Dedifferentiated amniotic fluid mesenchymal stem cell (primary cell): ENCODE measurements around the gene TAOK1.
A peak's percentile ranks its signal among the peaks of the same experiment; 100 is the strongest.
"Not testable (repeated sequence)": the region's sequence is repeated elsewhere in the genome, so short reads cannot be mapped to it uniquely, and the experiment has no call there.

Experiments
- DNase-seq: peaks from one replicate; pipeline ENCODE4 v3.0.0-alpha.2; 2016; ENCODE audit errors: extremely low spot score

TAOK1 gene

DNA sequence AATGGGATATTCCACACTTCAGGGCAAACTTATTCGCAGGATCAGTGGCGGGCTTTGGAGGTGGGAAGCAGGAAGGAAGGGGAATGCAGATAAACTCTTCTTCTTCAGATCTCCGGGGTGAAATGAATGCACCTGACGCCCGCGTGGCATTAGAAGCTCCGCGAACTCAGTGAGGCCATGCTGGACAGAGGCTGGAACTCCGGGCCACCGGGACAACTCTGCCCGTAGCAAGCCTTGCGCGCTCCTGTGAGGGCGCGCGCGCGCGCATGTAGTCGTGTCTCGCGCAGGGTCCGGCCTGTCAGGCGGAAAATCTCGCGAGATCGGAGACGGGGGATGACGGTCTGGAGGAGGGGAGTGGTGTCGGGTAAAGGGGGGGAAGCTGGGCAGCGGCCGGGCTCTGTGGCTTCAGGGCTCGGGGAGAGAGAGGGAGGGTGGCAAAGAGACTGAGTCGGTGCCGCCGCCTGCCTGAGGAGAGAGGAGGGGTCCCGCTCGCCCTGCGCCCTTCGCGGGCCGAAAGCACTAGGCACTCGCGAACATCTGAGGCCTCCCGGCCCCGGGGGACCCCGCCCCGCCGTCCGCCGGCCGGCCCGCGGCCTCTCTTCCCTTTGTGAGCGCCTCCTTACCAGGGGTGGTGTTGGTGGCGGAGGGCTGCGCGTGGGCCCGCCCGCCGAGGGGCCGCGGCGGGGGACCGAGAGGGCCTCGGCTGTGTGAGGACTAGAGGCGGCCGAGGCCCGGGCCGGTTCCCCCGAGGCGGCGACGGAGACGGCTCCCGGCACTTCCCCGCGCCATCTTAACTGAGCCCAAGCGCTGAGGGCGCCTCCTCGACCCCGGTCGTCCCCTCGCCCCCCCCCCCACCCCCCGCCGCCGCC lies at the start of gene TAOK1:
Gene TAOK1, plus strand, starts transcription at position 382 of the 869 bp plus-strand sequence. CDS start 61,186 bp downstream, outside the sequence.
- peak; percentile 96 for DNase-seq

DNA sequence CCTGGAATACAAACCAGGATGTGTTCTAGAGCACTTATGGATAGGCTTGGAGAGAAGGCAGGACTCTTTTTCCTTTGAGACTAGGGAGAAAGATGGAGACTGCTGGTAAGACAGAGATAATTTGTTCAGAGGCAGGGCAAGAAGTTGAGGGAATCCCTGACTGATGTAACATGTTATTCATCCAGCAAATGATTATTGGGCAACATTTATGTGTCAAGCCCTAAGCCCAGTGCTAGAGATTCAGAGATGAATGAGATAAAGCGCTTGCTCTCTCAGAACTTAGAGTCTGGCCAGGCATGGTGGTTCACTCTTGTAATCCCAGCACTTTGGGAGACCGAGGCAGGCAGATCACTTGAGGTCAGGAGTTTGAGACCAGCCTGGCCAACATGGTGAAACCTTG lies 48.4 kb upstream of the TAOK1 start:
- no peak for DNase-seq

DNA sequence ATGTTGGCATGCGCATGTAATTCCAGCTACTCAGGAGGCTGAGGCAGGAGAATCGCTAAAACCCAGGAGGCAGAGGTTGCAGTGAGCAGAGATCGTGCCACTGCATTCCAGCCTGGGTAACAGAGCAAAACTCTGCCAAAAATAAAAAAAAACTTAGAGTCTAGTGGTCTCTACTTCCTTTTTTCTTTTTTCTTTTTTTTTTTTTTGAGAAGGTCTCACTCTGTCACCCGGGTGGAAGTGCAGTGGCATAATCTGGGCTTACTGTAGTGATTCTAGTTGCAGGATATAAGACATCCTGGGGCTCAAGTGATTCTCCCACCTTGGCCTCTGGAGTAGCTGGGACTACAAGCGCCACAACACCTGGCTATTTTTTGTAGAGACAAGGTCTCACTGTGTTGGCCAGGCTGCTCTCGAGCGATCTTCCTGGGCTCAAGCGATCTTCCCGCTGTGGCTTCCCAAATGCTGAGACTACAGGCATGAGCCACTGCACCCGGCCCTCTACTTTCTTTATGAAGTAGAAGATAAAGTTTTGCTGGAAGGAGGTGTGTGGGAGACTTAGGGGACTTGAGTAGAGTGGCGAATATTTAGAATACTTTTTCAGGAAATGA lies 47.9 kb upstream of the TAOK1 start:
- DNase-seq, result no peak

DNA sequence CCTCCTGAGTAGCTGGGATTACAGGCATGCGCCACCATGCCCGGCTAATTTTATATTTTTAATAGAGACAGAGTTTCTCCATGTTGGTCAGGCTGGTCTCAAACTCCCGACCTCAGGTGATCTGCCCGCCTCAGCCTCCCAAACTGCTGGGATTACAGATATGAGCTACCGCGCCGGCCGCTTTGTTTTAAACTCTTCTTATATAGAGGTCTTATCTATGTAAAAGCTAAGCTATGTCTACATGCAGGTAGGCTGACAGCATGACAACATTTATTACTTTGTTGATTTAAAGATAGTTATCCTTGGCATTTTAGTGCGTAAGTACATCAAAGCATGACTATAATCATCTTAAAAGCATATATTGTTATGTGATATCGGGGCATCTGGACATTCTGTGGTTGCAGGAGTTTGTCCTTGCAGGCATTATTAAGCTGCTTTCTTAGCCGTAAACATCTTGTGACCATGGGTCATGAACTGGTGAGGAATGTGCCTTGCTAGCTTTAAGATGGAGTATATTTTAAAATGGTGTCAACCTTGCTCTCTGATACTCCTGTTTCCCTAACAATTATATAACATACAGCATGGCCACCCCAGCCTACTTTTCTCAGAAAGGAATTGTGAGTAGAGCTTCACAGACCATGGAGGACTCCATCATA lies 45.8 kb upstream of the TAOK1 start:
- DNase-seq, result no peak

DNA sequence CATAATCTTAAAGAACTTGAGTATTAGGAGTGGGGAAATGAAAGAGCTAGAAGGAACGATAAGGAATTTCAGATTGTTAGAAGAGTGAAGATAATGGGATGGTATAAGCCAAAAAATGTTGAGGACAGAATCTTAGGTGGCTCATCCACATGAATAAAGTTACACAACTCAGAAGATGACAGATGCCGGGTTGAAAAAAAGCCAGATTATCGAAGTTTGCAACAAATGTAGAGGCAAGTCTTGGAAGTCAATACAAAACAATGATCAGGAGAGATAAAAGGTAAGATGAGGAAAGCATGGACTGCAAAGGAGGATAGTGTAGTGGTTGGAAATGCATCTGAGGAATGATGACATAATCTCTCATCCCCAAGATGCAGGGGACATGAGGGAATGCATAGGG lies 45.1 kb upstream of the TAOK1 start:
- no peak for DNase-seq

DNA sequence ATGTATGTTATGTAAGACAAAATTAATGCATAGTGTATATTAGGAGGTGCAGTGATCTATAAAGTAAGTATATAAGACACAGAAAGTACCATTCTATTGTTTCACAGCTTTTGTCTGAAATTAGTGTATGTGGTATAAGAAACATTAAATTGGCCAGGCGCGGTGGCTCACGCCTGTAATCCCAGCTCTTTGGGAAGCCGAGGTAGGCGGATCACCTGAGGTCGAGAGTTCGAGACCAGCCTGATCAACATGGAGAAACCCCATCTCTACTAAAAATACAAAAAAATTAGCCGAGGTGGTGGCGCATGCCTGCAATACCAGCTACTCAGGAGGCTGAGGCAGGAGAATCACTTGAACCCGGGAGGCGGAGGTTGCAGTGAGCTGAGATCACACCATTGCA lies 44.7 kb upstream of the TAOK1 start:
- DNase-seq, result not testable (repeated sequence)

DNA sequence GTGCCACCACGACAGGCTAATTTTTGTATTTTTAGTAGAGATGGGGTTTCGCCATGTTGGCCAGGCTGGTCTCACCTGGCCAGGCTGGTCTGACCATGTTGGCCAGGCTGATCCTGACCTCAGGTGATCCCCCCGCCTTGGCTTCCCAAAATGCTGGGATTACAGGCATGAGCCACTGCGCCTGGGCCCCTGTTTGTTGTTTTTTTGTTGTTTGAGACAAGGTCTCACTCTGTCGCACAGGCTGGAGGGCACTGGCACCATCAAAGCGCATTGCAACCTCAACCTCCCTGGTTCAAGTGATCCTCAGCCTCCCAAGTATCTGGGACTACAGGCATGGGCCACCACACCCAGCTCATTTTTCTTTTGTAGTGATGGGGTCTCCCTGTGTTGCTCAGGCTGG lies 43.7 kb upstream of the TAOK1 start:
- no peak for DNase-seq

DNA sequence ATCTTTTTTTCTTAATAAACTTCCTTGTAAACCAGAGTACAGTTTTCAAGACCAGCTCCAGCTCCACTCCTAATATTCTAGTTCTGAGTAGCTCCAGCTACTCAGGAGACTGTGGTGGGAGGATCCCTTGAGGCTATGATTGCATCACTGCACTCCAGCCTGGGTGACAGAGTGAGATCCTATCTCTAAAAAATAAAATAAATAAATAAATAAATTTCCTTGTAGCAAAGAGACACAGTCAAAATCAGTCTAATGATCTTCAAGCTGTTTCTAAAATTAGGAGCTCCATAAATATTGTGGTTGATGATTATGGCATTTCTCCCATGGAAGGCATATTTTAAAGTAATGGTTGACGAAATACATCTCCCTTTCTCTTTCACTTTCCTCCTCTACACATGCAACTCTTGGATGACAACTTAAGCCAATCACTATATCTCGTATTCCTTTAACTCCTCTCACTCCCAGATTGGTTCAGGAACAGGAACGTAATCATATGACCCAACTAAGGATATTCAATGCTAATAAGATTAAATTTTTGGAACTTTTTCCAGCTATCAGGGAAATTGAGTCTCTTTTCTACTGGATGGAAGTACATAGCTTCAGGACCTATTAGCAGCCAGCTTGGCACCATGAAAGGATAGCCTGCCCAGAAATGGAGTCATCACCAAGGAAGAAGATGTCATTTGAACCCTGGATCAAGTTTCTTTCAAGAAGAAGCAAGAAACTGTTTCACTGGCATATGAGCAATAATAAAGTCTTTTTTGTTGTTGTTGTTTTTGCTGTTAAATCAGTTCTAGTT lies 42.1 kb upstream of the TAOK1 start:
- peak; percentile 38 for DNase-seq

DNA sequence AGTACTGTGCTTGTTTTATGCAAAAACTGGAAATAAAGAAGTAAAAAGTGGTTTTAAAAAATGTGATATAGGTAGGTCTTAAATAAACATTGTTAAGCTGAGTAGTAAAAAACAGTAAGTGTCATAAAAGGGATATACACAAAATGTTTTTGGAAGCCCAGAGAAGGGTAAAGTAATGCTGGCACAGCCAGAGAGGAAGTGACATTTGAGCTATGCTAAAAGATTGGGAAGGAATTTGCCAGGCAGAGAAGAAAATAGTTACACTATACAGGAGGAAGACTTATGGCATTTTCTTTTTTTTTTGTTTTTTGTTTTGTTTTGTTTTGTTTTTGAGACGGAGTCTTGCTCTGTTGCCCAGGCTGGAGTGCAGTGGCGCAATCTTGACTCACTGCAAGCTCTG lies 40.8 kb upstream of the TAOK1 start:
- no peak for DNase-seq

DNA sequence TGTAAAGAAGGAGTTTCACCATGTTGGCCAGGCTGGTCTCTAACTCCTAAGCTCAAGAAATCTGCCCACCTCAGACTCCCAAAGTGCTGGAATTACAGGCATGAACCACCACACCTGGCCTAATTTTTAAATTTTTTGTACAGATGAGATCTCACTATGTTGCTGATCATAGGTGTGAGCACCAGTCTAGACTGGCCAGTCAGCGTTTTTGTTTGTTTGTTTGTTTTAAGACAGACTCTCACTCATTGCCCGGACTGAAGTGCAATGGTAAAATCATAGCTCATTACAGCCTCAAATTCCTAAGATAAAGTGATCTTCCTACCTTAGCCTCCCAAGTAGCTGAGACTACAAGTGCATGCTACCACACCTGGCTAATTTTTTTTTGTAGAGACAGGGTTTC lies 38.0 kb upstream of the TAOK1 start:
- DNase-seq, result no peak

DNA sequence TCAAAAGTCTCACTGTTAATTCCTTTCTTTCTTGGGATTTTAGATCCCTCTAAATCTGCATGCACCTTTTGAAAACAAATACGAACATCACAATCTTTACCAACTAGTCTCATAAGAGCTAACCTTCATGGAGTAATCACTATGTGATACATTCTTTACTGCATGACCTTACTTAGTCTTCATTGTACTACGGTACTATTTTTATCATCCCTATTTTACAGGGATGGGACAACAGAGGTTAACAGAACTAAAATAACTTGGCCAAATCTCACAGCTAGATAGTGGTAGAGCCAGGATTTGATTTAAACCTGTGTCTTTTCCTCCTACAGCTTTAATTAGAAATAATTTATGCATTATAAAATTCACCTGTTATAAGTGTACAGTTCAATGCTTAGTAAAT lies 32.9 kb upstream of the TAOK1 start:
- DNase-seq, result no peak

DNA sequence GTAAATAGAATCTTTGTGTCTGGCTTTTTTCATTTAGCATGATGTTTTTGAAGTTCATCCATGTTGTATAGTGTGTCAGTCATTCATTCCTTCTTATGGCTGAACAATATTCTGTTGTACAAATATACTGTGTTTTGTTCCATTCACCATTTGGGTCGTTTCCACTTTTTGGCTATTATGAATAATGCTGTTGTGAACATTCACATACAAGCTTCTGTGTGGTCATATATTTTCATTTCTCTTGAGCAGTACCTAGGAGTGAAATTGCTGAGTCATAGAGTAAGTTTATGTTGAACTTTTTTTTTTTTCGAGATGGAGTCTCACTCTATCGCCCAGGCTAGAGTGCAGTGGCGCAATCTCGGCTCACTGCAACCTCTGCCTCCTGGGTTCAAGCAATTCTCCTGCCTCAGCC lies 32.3 kb upstream of the TAOK1 start:
- no peak for DNase-seq

DNA sequence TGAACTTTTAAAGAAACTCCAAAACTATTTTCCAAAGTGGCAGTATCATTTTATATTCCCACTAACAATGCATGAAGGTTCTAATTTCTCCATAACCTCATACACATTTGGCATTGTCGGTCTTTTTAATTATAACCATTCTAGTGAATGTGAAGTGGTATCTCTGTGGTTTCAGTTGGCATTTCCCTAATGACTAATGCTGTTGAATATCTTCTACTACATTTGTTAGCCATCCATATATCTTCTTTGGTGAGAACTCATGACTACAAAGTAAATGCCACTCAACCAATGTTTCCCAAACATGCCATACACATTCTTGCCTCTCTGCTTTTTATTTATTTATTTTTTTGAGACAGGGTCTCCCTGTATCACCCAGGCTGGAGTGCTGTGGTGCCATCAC lies 31.7 kb upstream of the TAOK1 start:
- no peak for DNase-seq

DNA sequence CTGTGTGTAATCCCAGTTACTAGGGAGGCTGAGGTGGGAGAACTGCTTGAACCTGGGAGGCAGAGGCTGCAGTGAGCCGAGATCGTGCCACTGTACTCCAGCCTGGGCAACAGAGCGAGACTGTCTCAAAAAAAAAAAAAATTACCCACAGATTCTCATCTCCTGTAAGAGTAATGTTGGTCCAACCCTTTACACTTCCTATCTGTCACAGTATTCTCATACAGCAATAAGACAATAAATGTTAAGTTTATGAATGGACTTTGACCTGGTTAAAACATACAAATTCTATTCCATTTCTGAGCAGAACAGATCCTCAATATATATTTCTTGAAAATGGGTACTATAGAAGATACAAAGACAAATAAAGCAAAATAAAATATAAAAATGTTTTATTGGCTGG lies 30.4 kb upstream of the TAOK1 start:
- DNase-seq, result no peak

DNA sequence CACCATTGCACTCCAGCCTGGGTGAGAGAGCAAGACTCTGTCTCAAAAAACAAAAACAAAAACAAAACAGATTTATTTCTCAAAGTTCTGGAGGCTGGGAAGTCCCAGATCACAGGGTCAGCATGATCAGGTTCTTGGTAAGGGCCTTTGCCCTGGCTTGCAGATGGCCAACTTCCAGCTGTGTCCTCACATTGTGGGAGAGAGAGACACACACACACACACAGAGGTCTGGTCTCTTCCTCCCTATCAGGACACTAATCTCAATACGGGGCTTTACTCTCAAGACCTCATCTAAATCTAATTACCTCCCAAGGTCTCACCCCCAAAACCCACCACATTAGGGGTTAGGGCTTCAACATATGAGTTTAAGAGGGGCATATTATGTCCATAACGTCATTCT lies 26.4 kb upstream of the TAOK1 start:
- no peak for DNase-seq

DNA sequence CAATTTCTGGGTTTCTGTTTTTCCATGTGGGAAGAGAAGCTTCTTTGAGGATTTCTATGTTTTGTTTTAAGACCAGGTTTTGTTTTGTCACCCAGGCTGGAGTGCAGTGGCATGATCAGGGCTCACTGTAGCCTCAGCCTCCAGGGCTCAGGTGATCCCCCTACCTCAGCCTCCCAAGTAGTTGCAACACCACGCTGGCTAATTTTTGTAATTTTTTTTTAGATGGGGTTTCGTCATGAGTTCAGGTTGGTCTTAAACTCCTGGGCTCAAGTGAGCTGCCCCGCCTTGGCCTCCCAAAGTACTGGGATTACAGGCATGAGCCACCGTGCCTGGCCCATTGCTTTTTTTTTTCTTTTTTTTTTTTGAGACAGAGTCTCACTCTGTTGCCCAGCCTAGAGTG lies 25.5 kb upstream of the TAOK1 start:
- no peak for DNase-seq

DNA sequence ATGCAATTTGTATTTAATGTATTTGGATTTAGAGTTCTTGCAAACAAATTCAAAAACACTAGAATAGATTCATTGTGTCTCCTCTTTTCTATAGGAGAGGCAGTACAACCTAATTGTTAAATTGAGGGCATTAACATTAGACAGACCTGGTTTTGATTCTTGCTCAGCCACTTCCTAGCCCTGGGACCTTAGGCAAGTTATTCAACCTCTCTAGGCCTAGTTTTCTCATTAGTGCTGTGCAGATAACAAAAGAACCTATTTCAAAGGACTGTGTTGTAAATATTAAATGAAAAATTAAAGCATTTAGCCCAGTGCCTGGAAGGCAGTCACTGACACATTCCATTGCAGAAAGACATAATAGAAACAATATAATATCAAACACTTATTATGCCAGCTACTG lies 22.0 kb upstream of the TAOK1 start:
- DNase-seq, result no peak

DNA sequence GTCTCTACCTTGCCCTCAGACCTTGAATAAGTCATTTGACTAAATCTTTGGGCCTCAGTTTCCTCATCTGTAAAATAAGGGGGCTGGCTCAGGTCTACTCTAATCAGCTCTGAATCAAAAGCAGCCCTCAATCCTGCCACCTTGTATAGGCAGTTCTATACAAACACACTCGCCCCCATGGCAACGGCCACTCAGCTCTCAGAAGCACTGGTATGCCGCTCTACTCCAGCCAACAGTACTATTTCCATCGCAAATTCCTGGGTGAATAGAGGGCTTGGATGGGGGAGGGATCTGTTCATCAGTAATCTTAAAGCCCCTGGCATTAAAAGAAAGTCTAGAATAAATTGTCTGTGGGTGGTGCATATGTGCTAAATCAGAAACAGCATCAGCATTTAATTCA lies 21.2 kb upstream of the TAOK1 start:
- no peak for DNase-seq

DNA sequence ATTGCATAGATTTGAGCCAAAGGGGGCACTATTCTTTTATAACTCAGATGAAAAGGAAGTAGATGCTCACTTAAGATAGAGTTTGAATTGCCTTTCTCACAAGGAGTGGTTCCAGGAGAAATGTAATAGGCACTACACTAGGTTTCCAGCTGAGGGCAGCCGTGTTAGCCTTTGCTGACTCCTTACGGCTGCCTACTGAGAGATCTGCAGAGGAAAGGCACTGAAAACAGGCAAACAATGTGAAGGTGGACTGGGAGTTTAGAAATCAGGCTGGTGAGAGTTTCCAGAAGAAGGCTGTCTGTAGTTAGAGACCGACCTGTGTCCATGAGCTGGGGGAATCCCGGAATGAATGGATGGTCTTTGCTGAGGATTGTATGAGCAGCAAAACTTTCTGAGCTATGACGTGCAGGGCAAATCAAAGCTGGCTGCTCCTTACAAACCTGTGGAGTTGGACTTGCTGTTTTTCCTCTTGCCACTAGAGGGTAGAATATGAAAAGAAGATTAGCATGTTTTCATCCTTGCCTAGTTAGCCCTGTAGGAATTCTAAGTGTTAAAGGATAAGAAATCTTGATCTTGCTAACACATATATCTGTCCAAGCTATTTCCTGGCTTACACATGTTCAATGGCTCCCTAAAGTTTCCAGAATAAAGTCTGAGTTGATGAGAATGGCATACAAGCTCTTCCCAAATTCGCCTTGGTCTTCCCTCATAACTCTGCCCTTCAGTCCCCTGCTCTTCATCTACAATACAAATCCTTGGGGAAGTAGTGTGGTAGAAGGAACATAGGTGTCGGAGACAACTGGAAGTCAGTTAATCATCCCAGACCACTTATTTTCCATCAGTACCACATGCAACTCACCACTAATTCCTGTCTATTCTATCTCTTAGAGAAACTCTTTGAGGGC lies 20.1 kb upstream of the TAOK1 start:
- peak; percentile 91 for DNase-seq

DNA sequence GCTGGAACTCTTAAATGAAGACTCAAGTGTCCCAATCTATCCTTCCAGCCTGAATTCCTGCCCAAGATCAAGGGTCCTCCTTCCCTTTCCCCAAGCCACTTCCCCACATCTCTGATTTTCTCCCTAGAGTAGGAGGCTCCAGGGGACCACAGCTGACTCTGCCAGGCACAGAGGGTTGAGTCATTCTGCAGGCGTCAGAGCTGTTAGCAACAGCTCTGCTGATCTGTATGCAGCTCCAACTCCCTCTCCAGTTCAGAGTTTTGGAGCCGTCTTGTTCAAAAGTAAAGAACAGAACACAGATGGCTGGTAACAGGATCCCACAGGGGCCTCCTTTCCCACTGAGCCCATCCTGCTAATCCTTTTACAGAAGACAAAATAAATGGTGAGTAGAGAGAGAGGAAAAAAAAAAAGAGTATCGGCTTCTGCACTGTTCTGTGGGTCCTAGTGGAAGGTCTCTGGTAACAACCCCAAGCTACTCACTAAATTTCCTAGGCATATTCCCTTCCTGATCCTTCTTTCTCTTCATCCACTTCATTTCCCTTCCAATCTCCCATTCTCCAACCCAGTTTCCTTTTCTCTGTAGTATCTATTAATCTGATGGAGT lies 13.4 kb upstream of the TAOK1 start:
- peak; percentile 78 for DNase-seq

DNA sequence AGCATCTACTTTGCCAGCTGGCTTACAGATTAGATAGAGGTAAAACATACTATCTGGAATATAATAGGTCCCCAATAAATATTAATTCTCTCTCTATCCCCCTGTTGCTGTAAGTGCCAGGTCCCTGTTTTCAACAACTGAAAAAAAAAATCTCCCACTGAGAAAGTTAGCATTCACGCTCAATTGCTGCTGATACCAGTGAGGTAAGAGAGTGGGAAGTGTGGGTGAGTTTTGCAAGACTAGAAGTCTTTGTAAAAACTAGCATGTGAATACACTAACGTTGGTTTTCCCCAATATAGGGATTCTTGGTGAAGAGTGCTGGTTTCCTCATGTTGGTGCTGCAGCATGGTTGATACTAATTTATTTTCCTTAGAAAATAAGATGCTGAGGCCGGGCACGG lies 11.7 kb upstream of the TAOK1 start:
- DNase-seq, result no peak
